COLO829 (cell line): Measurements from ENCODE around the gene PCBP3.
"Not testable (repeated sequence)": the region's sequence is repeated elsewhere in the genome, so short reads cannot be mapped to it uniquely, and the experiment has no call there.

ENCODE experiments used
- DNase-seq: peaks from one replicate; pipeline ENCODE4 v3.0.0; 2012; ENCODE audit warnings: low spot score

Gene PCBP3

GRCh38 chr21:45613881-45614280 lies 29.6 kb upstream of the PCBP3 start:
- DNase-seq = no peak

GRCh38 chr21:45615145-45615711 lies 28.3 kb upstream of the PCBP3 start:
- no peak for DNase-seq

GRCh38 chr21:45617021-45617921 lies 26.3 kb upstream of the PCBP3 start:
- DNase-seq = no peak

DNA sequence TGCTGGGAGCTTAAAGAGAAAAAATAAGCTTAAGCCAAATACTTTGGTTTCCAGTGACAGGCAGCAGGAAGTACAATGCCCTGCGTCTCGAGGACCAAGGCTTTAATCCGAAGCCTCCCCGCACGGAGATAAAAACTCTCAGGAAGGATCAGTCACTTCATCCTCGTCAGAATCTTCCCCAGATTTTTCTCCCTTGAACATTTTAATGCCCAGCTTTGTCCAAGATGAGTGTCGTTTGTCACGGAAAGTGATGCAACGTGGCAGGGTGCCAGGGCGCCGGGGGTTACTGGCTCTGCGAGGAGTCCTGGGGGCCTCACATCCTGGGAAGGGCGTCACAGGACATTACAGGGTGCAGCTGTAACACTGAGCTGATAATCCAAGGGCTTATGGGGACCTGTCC lies 25.2 kb upstream of the PCBP3 start:
- no peak for DNase-seq

- no peak for DNase-seq
Measured at GRCh38 chr21:45618846-45619485, 24.6 kb upstream of the PCBP3 start.

DNA sequence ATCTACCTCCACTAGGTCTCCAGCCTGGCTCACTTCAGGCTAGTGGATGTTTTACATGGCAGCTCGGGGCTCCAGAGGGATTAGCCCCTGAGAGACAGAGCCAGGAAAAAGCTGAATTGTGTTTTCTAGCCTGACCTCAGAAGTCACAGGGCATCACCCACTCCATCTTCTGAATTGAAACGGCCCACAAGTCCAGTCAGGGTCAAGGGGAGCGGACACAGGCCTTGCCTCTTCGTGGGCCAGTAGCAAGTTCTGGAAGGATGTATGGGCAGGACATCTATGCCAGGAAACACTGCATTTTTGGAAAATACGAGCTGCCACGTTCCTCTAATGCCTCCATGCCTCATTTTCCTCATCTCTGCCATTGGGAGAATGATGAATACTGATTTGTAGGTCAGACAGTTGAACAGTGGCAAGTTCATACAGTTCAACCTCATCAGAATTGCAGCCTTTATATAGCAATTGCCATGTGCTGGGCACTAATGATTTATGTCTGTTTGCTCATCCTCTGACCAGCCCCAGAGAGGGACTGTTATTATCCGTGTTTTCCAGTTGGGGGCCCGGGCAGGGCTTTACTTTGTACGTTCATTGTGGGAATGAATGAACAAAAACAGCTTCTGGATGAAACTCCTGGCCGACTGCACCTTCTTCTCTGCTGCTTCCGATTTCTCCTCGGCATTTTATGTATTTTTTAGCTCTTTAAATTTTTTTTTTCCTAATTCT lies 23.2 kb upstream of the PCBP3 start:
- no peak for DNase-seq

DNA sequence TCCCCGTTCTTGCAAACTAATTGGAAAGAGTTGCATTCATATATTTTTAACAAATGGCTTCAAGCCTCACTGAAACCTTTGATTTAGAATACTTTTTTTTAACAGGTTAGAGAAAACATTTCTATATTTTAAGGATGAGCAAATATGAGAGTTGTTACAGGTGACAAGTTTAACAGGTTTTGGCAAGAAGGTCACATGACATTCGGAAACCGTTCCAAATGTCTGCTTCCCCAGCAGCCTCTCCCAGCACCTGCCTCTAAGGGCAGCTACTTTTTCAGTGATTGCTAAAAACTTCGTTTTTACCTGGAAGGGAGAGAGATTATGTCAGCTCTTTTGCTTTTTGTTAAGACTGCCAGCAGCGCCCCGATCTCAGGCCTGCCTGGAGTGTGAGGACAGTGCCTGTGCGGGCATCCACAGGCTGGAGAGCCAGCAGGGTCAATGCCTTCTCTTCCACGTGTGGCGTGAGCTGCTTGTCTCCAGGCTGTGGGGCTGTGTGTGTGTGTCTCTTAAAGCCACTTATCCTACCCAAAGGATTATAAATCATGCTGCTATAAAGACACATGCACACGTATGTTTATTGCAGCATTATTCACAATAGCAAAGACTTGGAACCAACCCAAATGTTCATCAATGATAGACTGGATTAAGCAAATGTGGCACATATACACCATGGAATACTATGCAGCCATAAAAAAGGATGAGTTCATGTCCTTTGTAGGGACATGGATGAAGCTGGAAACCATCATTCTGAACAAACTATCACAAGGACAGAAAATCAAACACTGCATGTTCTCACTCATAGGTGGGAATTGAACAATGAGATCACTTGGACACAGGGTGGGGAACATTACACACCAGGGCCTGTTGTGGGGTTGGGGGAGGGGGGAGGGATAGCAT lies 21.8 kb upstream of the PCBP3 start:
- DNase-seq = not testable (repeated sequence)

DNA sequence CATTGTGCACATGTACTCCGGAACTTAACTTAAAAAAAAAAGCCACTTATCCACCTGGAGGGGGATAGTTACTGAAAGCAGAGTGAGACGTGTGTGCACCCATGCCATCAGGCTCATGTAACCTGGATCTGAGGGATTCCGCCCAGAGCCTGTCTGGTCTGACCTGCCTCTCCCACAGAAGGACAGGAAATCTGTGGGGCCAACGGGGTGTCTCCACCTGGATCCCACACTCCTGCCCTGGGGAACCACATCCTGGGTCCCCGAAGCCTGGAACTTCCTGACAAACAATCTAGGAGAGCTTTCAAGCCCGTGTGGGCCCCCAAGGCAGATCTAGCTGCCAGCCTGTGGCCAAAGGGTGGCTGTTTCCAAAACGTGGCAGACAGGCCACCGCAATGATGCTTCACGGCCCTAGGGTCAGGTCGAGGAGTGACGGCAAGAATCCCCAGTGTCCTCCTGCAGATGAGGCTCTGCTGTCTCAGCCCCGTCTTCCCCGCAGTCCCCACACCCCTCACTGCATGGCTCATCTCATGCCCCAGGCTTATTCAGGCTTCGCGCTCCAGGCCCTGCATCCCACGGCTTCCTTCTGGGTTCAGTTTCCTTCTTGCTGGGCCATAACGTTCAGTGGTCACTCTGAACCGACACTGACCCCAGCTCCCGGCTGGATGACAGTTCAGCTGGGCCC lies 21.0 kb upstream of the PCBP3 start:
- DNase-seq = no peak

GRCh38 chr21:45623436-45623835 lies 20.1 kb upstream of the PCBP3 start:
- DNase-seq = no peak

DNA sequence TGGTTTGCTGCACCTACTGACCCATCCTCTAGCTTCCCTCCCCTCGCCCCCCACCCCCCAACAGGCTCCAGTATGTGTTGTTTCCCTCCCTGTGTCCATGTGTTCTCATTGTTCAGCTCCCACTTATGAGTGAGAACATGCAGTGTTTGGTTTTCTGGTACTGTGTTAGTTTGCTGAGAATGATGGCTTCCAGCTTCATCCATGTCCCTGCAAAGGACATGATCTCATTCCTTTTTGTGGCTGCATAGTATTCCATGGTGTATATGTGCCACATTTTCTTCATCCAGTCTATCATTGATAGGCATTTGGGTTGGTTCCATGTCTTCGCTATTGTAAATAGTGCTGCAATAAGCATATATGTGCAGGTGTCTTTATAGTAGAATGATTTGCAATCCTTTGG lies 17.4 kb upstream of the PCBP3 start:
- not testable (repeated sequence) for DNase-seq

GRCh38 chr21:45629046-45629981 lies 14.2 kb upstream of the PCBP3 start:
- DNase-seq = no peak

GRCh38 chr21:45630066-45630694 lies 13.3 kb upstream of the PCBP3 start:
- DNase-seq = no peak

DNA sequence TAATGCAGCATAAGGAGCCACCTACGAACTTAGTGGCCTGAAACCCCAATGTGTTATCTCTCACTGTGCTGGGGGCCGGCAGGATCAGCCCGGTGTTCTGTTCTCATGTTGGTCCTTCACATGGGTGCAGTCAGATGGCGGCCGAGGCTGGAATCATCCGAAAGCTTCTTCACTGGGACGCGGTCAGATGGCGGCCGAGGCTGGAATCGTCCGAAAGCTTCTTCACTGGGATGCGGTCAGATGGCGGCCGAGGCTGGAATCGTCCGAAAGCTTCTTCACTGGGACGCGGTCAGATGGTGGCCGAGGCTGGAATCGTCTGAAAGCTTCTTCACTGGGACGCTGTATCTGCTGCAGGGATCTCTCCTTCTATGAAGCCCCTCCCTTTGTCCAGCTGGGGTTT lies 12.6 kb upstream of the PCBP3 start:
- DNase-seq = no peak

GRCh38 chr21:45631540-45631939 lies 12.0 kb upstream of the PCBP3 start:
- DNase-seq = no peak

GRCh38 chr21:45632160-45632559 lies 11.4 kb upstream of the PCBP3 start:
- no peak for DNase-seq

DNA sequence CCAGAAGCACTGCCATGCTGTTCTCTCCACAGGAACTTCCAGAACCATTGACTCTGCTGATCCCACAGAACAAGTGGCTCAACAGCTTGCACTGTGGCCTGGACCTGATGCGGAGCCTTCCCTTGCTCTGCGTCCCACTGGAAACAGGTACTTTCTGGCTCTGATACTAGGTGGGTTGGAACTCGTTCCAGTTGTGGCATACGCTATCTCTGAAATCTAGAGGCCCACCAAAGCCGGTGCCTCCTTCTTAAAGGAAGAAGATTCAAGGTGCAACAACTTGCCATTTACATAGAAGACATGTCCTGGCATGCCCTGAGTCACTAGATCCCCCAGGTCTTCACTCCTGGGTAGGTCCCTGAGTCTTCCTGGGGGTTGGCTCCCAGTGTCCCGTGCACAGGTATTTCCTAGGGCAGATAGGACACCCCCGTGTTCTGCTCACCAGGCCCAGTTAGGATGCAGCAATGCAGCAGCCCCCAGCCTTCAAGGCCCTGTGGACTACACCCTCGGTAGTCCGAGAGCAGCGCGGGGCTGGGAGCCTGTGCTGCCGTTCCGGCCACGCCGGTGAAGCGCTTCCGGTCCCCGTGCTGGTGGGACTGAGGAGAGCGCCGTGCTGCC lies 10.8 kb upstream of the PCBP3 start:
- no peak for DNase-seq

DNA sequence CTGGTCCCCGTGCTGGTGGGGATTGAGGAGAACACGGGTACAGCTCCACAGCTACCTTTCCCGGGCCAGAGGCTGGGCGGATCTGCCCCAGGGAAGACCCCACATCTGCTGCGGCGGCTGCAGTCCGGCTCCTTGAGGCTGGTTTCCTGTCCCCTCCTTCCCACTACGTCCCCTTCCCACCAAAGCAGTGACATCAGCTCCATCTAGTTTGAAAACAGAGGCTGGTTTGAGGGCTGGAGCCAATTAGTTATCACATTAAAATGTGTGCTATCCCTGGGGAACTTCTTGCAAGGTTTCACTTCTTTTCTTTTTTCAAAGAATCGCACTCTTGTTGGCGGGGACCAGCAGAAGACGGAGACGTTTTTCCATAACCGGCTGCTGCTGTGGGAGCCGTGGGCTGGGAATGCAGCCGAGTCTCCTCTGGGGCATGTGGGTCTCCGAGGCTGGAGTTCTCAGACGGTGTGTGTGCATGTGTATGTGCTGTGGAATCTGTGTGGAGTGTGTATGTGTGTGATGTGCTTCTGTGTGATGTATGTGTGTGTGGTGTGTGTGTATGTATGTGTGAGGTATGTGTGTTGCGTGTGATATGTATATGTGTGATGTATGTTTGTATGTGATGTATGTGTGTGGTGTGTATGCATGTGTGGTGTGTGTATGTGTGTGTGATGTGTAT lies 8.9 kb upstream of the PCBP3 start:
- no peak for DNase-seq
